HL-60 (cell line): ENCODE results near the gene ARFGEF3.

Source experiments
- DNase-seq, 2 experiments: peaks; one replicate each; pipeline ENCODE4 v3.0.0-alpha.2; 2010 to 2020; ENCODE audit warnings: low read depth in 1 of 2, low spot score in 1 of 2
- H3K27ac ChIP-seq: fragments of 250-450 bp; sonication (Bioruptor Pico); replicated peaks from 2 replicates; pipeline ENCODE4 v1.5.1; 2020; ENCODE audit warnings: mild to moderate bottlenecking, moderate library complexity
- H3K27me3 ChIP-seq: fragments of 250-450 bp; sonication (Bioruptor Pico); 2 replicates; pipeline ENCODE4 v1.5.1; 2021; ENCODE audit warnings: mild to moderate bottlenecking, moderate library complexity; ENCODE audit not compliant: insufficient read depth, poor library complexity, severe bottlenecking
- H3K4me3 ChIP-seq: replicated peaks from 2 replicates; pipeline ENCODE4 v1.5.1; 2011; ENCODE audit warnings: mild to moderate bottlenecking, control low read depth, low read length; ENCODE audit not compliant: insufficient read depth
- GABPA ChIP-seq: IDR thresholded peaks from 2 replicates; pipeline ENCODE4 v1.6.1; 2012; ENCODE audit warnings: low read depth
- POLR2AphosphoS5 ChIP-seq: IDR thresholded peaks from 2 replicates; pipeline ENCODE4 v1.6.1; 2012; ENCODE audit warnings: low read depth
- REST ChIP-seq: IDR thresholded peaks from 2 replicates; pipeline ENCODE4 v1.6.1; 2012; ENCODE audit warnings: low read depth; ENCODE audit not compliant: insufficient replicate concordance
- SPI1 ChIP-seq: IDR thresholded peaks from 2 replicates; pipeline ENCODE4 v1.6.1; 2012; ENCODE audit warnings: low read depth, mild to moderate bottlenecking, borderline replicate concordance
- TF ChIP-seq, protein P1 (sequence below): IDR thresholded peaks from one replicate; pipeline ENCODE4 v1.5.1; 2011; ENCODE audit warnings: low read length, control low read depth, inconsistent platforms; ENCODE audit not compliant: insufficient read depth

ARFGEF3 gene

DNA sequence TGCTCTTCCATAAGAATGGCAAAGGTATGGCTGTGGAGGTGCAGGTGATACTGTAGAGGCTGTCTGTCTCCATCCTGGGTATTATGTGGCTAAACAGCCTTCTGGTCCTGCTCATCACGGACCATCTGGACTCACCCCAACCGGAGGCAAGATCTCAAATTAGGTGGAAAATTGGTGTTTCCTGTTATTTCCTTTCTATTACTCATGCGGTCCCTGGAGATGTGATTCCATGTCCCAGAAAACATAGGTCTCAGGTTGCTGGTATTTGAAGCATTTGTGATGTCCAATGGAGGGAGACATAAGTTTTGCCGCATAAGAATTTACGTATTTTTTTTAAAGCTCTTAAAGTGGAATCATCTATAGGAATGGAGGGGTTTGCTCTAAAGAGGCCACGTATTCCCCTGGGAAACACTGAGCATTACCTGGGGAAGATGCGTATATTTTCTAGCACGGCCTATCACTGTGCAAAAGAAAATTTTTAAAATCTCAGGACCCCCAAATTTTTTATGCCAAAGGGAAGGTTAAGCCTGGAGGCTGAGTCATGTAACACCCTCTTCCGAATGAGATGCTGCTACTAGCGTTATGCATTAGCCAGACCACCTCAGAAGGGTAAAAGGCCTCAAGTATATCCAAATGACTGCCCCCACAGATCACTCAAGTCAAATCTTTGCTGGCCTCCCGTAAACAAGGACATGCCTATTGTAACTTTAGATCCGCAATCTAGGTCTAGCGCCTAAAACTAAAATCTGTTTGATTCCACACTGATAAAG, 78.9 kb downstream of the ARFGEF3 start:
- no peak for DNase-seq
- H3K27ac ChIP-seq: no peak overlapping the region
- TF ChIP-seq SPI1 (no peak), REST (no peak), POLR2AphosphoS5 (no peak), GABPA (no peak)
- TF ChIP-seq, protein P1, sequence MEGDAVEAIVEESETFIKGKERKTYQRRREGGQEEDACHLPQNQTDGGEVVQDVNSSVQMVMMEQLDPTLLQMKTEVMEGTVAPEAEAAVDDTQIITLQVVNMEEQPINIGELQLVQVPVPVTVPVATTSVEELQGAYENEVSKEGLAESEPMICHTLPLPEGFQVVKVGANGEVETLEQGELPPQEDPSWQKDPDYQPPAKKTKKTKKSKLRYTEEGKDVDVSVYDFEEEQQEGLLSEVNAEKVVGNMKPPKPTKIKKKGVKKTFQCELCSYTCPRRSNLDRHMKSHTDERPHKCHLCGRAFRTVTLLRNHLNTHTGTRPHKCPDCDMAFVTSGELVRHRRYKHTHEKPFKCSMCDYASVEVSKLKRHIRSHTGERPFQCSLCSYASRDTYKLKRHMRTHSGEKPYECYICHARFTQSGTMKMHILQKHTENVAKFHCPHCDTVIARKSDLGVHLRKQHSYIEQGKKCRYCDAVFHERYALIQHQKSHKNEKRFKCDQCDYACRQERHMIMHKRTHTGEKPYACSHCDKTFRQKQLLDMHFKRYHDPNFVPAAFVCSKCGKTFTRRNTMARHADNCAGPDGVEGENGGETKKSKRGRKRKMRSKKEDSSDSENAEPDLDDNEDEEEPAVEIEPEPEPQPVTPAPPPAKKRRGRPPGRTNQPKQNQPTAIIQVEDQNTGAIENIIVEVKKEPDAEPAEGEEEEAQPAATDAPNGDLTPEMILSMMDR: no peak
- H3K4me3 ChIP-seq: no peak overlapping the region
- no peaks in the 10 kb centered on the region for H3K27me3 ChIP-seq

DNA sequence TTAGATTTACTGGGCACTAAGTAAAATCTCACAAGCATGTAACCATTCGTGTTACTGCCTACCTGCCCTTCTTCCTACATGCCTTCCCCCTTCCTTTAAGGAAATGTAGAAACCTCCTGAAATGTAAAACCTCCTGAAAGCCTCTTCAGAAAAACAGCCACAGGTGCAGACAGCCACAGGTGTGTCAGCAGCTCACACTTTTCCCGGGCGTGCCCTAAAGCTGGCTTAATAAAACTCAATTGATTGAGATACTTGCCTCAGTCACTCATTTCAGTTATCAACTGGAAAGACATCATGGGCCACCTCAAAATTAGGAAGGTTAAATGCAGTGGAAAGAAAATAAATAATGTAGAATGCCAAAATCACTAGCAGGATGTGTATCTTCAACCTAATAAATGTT, 79.6 kb downstream of the ARFGEF3 start:
- TF ChIP-seq POLR2AphosphoS5 (no peak), SPI1 (no peak), REST (no peak), GABPA (no peak)
- TF ChIP-seq, protein P1: no peak
- Histone ChIP-seq H3K27ac (no peak overlapping the region), H3K27me3 (no peaks in the 10 kb centered on the region), H3K4me3 (no peak overlapping the region)
- DNase-seq: no peak

- no peak for DNase-seq
- Histone ChIP-seq H3K27ac (no peak overlapping the region), H3K27me3 (no peaks in the 10 kb centered on the region), H3K4me3 (no peak overlapping the region)
- TF ChIP-seq, protein P1: no peak
- TF ChIP-seq GABPA (no peak), POLR2AphosphoS5 (no peak), REST (no peak), SPI1 (no peak)
These were observed 80.2 kb downstream of the ARFGEF3 start for GRCh38 chr6:138241934-138242333.
